HG03045 (cell line): ENCODE measurements around the gene RANBP9.

Experiments used
- ATAC-seq: cut with Tn5 transposase; IDR thresholded peaks from one replicate; pipeline ENCODE4 v1.9.1; 2021; ENCODE audit warnings: mild to moderate bottlenecking, moderate library complexity; ENCODE audit not compliant: unreplicated experiment

The RANBP9 gene

GRCh38 chr6:13572240-13572639, 139.4 kb downstream of the RANBP9 start:
- ATAC-seq, result no peak
